ENCODE results near the gene NRXN3. TPM values are rescaled to one million over a fixed set of nuclear protein-coding genes. Genes with fewer than 3 reads are reported as not detected.

The NRXN3 gene
- total RNA-seq (2012; rRNA removed) (4.8 and 6.4 TPM in 2 replicates), polyA plus RNA-seq (2012; rRNA removed) (23.3 and 25.1 TPM in 2 replicates), Bru-seq, nascent RNA (percentile 28 among the genes with signal in this experiment), BruChase-seq, experiment 1, labeled RNA remaining after a 6-hour chase (percentile 18 among the genes with signal in this experiment), BruChase-seq, experiment 2, labeled RNA remaining after a 2-hour chase (percentile 27 among the genes with signal in this experiment)
- 10.0 and 15.0 TPM in 2 replicates for polyA plus RNA-seq (2012; cell fraction: cytosol; rRNA removed)
- 19.0 and 39.8 TPM in 2 replicates for polyA plus RNA-seq (2012; cell fraction: nucleus; rRNA removed; ENCODE audit: low replicate concordance)
- long read RNA-seq, result 0 reads

DNA sequence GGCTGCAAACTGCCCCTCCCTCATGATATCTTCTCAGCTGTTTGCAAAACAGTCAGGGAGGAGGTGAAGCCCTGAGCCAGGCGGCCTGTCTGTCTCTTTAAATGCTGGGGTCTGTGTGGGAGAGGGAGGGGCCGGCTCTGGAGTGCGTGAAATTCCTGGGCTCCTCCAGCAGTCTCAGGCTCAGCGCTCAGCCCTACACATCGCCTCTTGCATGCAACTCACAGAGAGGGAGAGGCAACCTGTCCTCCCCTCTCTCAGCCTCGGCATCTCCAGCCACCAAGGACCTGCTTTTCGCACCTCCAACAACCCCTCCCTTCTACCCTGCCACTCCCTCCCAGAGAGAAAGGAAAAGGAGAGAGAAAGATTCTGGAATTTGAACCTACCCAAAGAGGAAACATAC lies at the start of gene NRXN3:
NRXN3 (plus strand) TSS at position 171 of the 400 bp plus-strand sequence. CDS start 72,721 bp downstream, outside the sequence.
- no peak for TF ChIP-seq POLR2A (IDR thresholded peaks at IDR 0.05; ENCODE audit: low read depth, low read length)
- TF ChIP-seq FOS (IDR thresholded peaks at IDR 0.05; ENCODE audit: low read depth, low read length), result no peak
- TF ChIP-seq RAD21 (IDR thresholded peaks at IDR 0.05; ENCODE audit: low read length), result no peak
- no peak for TF ChIP-seq BHLHE40 (IDR thresholded peaks at IDR 0.05; ENCODE audit: low read depth, low read length)
- no peak for TF ChIP-seq CHD1 (IDR thresholded peaks at IDR 0.05; ENCODE audit: low read depth, low read length)
- no peak for TF ChIP-seq MAFK (IDR thresholded peaks at IDR 0.05; ENCODE audit: low read depth, low read length)
- TF ChIP-seq ELK1 (IDR thresholded peaks at IDR 0.05; ENCODE audit: borderline replicate concordance, low read depth, low read length), result no peak
- TF ChIP-seq RCOR1 (IDR thresholded peaks at IDR 0.05; ENCODE audit: insufficient replicate concordance, low read length), result no peak
- TF ChIP-seq CTCF (conservative IDR thresholded peaks at IDR 0.05; ENCODE audit: low read depth, low read length), result no peak
- TF ChIP-seq RFX5 (IDR thresholded peaks at IDR 0.05; ENCODE audit: low read depth, low read length), result no peak
- TF ChIP-seq, protein P1, sequence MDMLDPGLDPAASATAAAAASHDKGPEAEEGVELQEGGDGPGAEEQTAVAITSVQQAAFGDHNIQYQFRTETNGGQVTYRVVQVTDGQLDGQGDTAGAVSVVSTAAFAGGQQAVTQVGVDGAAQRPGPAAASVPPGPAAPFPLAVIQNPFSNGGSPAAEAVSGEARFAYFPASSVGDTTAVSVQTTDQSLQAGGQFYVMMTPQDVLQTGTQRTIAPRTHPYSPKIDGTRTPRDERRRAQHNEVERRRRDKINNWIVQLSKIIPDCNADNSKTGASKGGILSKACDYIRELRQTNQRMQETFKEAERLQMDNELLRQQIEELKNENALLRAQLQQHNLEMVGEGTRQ (IDR thresholded peaks at IDR 0.05; ENCODE audit: low read depth, low read length), result no peak
- TF ChIP-seq SMC3 (IDR thresholded peaks at IDR 0.05; ENCODE audit: low read depth, low read length), result no peak
- TF ChIP-seq CEBPB (IDR thresholded peaks at IDR 0.05; ENCODE audit: low read depth, low read length), result no peak
- TF ChIP-seq MAZ (IDR thresholded peaks at IDR 0.05; ENCODE audit: borderline replicate concordance, low read depth, low read length), result no peak
- TF ChIP-seq NFE2L2 (IDR thresholded peaks at IDR 0.05; ENCODE audit: low read depth, low read length), result no peak
- no peak for TF ChIP-seq MXI1 (IDR thresholded peaks at IDR 0.05; ENCODE audit: borderline replicate concordance, low read depth, low read length)
- Histone ChIP-seq H3K27me3 (ENCODE audit: control insufficient read depth, insufficient read depth, low read length) (no peaks in the 10 kb centered on the region), H3K4me3 (ENCODE audit: insufficient read depth, low read depth, low read length) (no peak within 1 kb of the TSS), H3K23ac (ENCODE audit: low read depth, low read length) (no peak within 1 kb of the TSS), H2BK20ac (ENCODE audit: low read depth, low read length) (no peak within 1 kb of the TSS), H2AK9ac (replicated peaks; ENCODE audit: low read depth, low read length, poor library complexity) (no peak within 1 kb of the TSS), H3K4me2 (ENCODE audit: low read depth, low read length) (no peak within 1 kb of the TSS), H3K79me1 (ENCODE audit: low read depth in 1 of 2, low read length in 2 of 2) (no peaks in the 10 kb centered on the region), H3K9ac (ENCODE audit: low read depth, low read length) (no peak within 1 kb of the TSS), H4K8ac (ENCODE audit: low read depth in 2 of 2, low read length in 2 of 2) (no peak within 1 kb of the TSS), H2BK15ac (ENCODE audit: low read depth, low read length) (no peak within 1 kb of the TSS), H3K9me3 (ENCODE audit: control insufficient read depth, insufficient read depth, low read length) (peaks cover 31% of the 10 kb centered on the region), H3K56ac (ENCODE audit: extremely low read depth, insufficient read depth, low read length) (no peak within 1 kb of the TSS), H3K18ac (ENCODE audit: low read depth, low read length) (no peak within 1 kb of the TSS), H2AK5ac (ENCODE audit: low read depth, low read length) (no peak within 1 kb of the TSS), H3K14ac (replicated peaks; ENCODE audit: low read depth, low read length) (no peak within 1 kb of the TSS), H2AFZ (replicated peaks; ENCODE audit: low read length, poor library complexity) (no peak within 1 kb of the TSS), H3K4me1 (ENCODE audit: control insufficient read depth, insufficient read depth, low read length) (no peaks in the 10 kb centered on the region), H3K27ac (ENCODE audit: insufficient read depth, low read length) (no peak within 1 kb of the TSS), H4K91ac (ENCODE audit: insufficient read depth, low read depth, low read length) (no peak within 1 kb of the TSS), H3K9me1 (ENCODE audit: insufficient read depth, low read length) (no peaks in the 10 kb centered on the region), H2BK120ac (ENCODE audit: low read depth, low read length) (no peak within 1 kb of the TSS), H4K5ac (ENCODE audit: low read depth, low read length) (no peak within 1 kb of the TSS), H3K4ac (ENCODE audit: low read depth, low read length) (no peak within 1 kb of the TSS), H3K36me3 (ENCODE audit: control insufficient read depth, insufficient read depth, low read length) (no peaks in the 10 kb centered on the region), H2BK5ac (ENCODE audit: low read depth, low read length, poor library complexity, severe bottlenecking) (no peak within 1 kb of the TSS), H4K20me1 (ENCODE audit: insufficient read depth, low read length) (no peaks in the 10 kb centered on the region)
- ChIA-PET CTCF (no interaction called here), POLR2A (ENCODE audit: unreplicated experiment) (no interaction called here)
- no TSS peak for BruUV-seq (replicated peaks)
- no peak for DNase-seq
- intact Hi-C loops (cut with micrococcal nuclease) (no loop called here), dilution Hi-C loops (cut with HindIII; ENCODE audit: low sequenced_read_pairs, unreplicated experiment) (no loop called here), in situ Hi-C loops (cut with MboI; ENCODE audit: low sequenced_read_pairs) (no loop called here)
- no peak for ATAC-seq (ENCODE audit: low read depth)
- no CpG with 5 or more reads among the region's 7 CpGs for WGBS, 2 experiments (ENCODE audit: extremely low coverage in 2 of 2, insufficient read length in 1 of 2)

Data from IMR-90 (cell line).